Natural killer cell (primary cell): ENCODE data around the gene UBA6. TPM values are rescaled to one million over a fixed set of nuclear protein-coding genes. Genes with fewer than 3 reads are reported as not detected.
A peak's percentile ranks its signal among the peaks of the same experiment; 100 is the strongest.

ENCODE experiments used
- ATAC-seq, 3 donors: fragments of 150-1000 bp in 2 of 3; fragments of 200-7000 bp in 1 of 3; cut with Tn5 transposase; 1 replicate in 1 of 3; 2 replicates in 2 of 3; pipeline ENCODE4 v1.10.0; 2021; ENCODE audit warnings: mild to moderate bottlenecking in 2 of 3, moderate library complexity in 2 of 3
- DNase-seq, 2 donors: peaks; one replicate each; pipeline versions ENCODE4 v3.0.0 to v3.0.0-alpha.2; 2013 to 2021; ENCODE audit warnings: mixed read lengths in 1 of 2
- H3K27ac ChIP-seq: one replicate; pipeline ENCODE4 v1.5.1; 2013; ENCODE audit warnings: mild to moderate bottlenecking, low read length
- H3K27me3 ChIP-seq: one replicate; pipeline ENCODE4 v1.6.1; 2013; ENCODE audit warnings: low read length; ENCODE audit not compliant: control insufficient read depth, insufficient read depth
- H3K36me3 ChIP-seq: one replicate; pipeline ENCODE4 v1.6.1; 2013; ENCODE audit warnings: low read length; ENCODE audit not compliant: control insufficient read depth, insufficient read depth
- H3K4me1 ChIP-seq: one replicate; pipeline ENCODE4 v1.6.1; 2013; ENCODE audit warnings: low read length; ENCODE audit not compliant: control insufficient read depth, insufficient read depth
- H3K4me3 ChIP-seq: one replicate; pipeline ENCODE4 v1.5.1; 2013; ENCODE audit warnings: low read length
- H3K9me3 ChIP-seq: one replicate; pipeline ENCODE4 v1.6.1; 2013; ENCODE audit warnings: low read length; ENCODE audit not compliant: control insufficient read depth, insufficient read depth
- H3K27ac Mint-ChIP-seq, 2 donors: one replicate each; pipeline ENCODE4 v1.8.0; 2022; ENCODE audit warnings: mild to moderate bottlenecking in 2 of 2, mixed read lengths in 2 of 2, moderate library complexity in 1 of 2
- H3K27me3 Mint-ChIP-seq, 2 donors: one replicate each; pipeline ENCODE4 v1.8.0; 2022; ENCODE audit warnings: low read depth in 2 of 2, mixed read lengths in 2 of 2
- H3K36me3 Mint-ChIP-seq: one replicate; pipeline ENCODE4 v1.8.0; 2022; ENCODE audit warnings: mixed read lengths
- H3K4me1 Mint-ChIP-seq, 2 donors: one replicate each; pipeline ENCODE4 v1.8.0; 2022; ENCODE audit warnings: mixed read lengths in 2 of 2
- H3K4me3 Mint-ChIP-seq: one replicate; pipeline ENCODE4 v1.8.0; 2022; ENCODE audit warnings: mild to moderate bottlenecking, moderate library complexity, mixed read lengths
- H3K9me3 Mint-ChIP-seq, 2 donors: one replicate each; pipeline ENCODE4 v1.8.0; 2022; ENCODE audit warnings: mixed read lengths in 2 of 2
- CTCF ChIP-seq: fragments of 200-600 bp; IDR thresholded peaks from one replicate; pipeline ENCODE4 v1.8.0; 2022; ENCODE audit warnings: antibody characterized with exemption
- WGBS: methylation state at CpG from one replicate; pipeline ENCODE4 v1.1.7; 2013; ENCODE audit warnings: missing lambda C conversion rate; ENCODE audit not compliant: insufficient coverage; 5-methylcytosine and 5-hydroxymethylcytosine counted together
- intact Hi-C: fragments of 100-400 bp; cut with micrococcal nuclease; formaldehyde crosslinking; loops from one replicate; pipeline ENCODE4 v1.14.2; 2022
- total RNA-seq, 4 donors: library from RNA; stranded (reverse); fragments of 120-200 nt in 1 of 4; gene quantifications; one replicate each; pipeline versions ENCODE4 v1.2.3 to v1.2.4, GENCODE V29; 2013 to 2022

The UBA6 gene
- total RNA-seq, 3 donors from 2014 or later (not counting 1 experiment from before 2014, with no cell fraction given): 54.3 to 77.7 (median 55.3) TPM

GRCh38 chr4:67581208-67581857 is 119.6 kb downstream of the UBA6 start:
- Mint-ChIP-seq H3K9me3 (no peaks in the 10 kb centered on the region), H3K36me3 (no peaks in the 10 kb centered on the region), H3K27me3 (no peaks in the 10 kb centered on the region), H3K4me1 (peaks cover 20% of the 10 kb centered on the region in 2 donors), H3K27ac (peak overlapping the region; percentile 4 to 72), H3K4me3 (peak overlapping the region; percentile 10)
- H3K4me1 ChIP-seq: peaks cover 7% of the 10 kb centered on the region
- TF ChIP-seq CTCF: no peak
- WGBS: 27% methylated on average over 8 of the region's 8 CpGs
- H3K27me3 ChIP-seq: no peaks in the 10 kb centered on the region
- peak; percentile 48 to 68 (median 63) for ATAC-seq
- H3K36me3 ChIP-seq: peaks cover 18% of the 10 kb centered on the region
- intact Hi-C loops: no loop called here
- peak in 1 of 2 donors; percentile 79 for DNase-seq
- H3K4me3 ChIP-seq: no peak overlapping the region
- H3K9me3 ChIP-seq: no peaks in the 10 kb centered on the region
- peak overlapping the region; percentile 45 for H3K27ac ChIP-seq

- H3K27me3 Mint-ChIP-seq: no peaks in the 10 kb centered on the region
- WGBS: 100% methylated on average over 2 of the region's 3 CpGs
- TF ChIP-seq CTCF: no peak
- ATAC-seq: no peak
- intact Hi-C loops: no loop called here
- peak overlapping the region in 1 of 2 donors; percentile 72 for H3K27ac Mint-ChIP-seq
- Histone ChIP-seq H3K4me1 (peaks cover 7% of the 10 kb centered on the region), H3K27me3 (no peaks in the 10 kb centered on the region), H3K36me3 (peaks cover 16% of the 10 kb centered on the region), H3K4me3 (no peak overlapping the region), H3K9me3 (no peaks in the 10 kb centered on the region), H3K27ac (peak overlapping the region; percentile 45)
- H3K4me3 Mint-ChIP-seq: no peak overlapping the region
- H3K36me3 Mint-ChIP-seq: no peaks in the 10 kb centered on the region
- no peaks in the 10 kb centered on the region for H3K9me3 Mint-ChIP-seq
- DNase-seq: peak in 1 of 2 donors; percentile 20
- peaks cover 27 to 28% of the 10 kb centered on the region in 2 donors for H3K4me1 Mint-ChIP-seq
Measured at GRCh38 chr4:67580577-67580976, 120.4 kb downstream of the UBA6 start.

- Mint-ChIP-seq H3K36me3 (no peaks in the 10 kb centered on the region), H3K27ac (peak overlapping the region; percentile 49 to 67), H3K4me3 (no peak overlapping the region), H3K4me1 (peaks cover 27 to 39% of the 10 kb centered on the region in 2 donors), H3K27me3 (no peaks in the 10 kb centered on the region), H3K9me3 (no peaks in the 10 kb centered on the region)
- H3K4me3 ChIP-seq: no peak overlapping the region
- peaks cover 4% of the 10 kb centered on the region for H3K4me1 ChIP-seq
- H3K9me3 ChIP-seq: no peaks in the 10 kb centered on the region
- DNase-seq: no peak
- no peak for ATAC-seq
- no CpG with 5 or more reads among the region's 1 CpG for WGBS
- peaks cover 11% of the 10 kb centered on the region for H3K36me3 ChIP-seq
- no peak for TF ChIP-seq CTCF
- peak overlapping the region; percentile 13 for H3K27ac ChIP-seq
- no peaks in the 10 kb centered on the region for H3K27me3 ChIP-seq
- intact Hi-C loops: no loop called here
Measured at GRCh38 chr4:67576538-67576937, 124.4 kb downstream of the UBA6 start.

GRCh38 chr4:67576059-67576466 is 124.9 kb downstream of the UBA6 start:
- ATAC-seq (no peak), DNase-seq (no peak)
- TF ChIP-seq CTCF: no peak
- peaks cover 4% of the 10 kb centered on the region for H3K4me1 ChIP-seq
- Mint-ChIP-seq H3K27ac (peak overlapping the region; percentile 49 to 67), H3K27me3 (no peaks in the 10 kb centered on the region), H3K4me3 (peak overlapping the region; percentile 11), H3K36me3 (no peaks in the 10 kb centered on the region), H3K4me1 (peaks cover 22 to 34% of the 10 kb centered on the region in 2 donors), H3K9me3 (no peaks in the 10 kb centered on the region)
- H3K36me3 ChIP-seq: peaks cover 11% of the 10 kb centered on the region
- H3K27ac ChIP-seq: peak overlapping the region; percentile 50
- no peaks in the 10 kb centered on the region for H3K9me3 ChIP-seq
- no peaks in the 10 kb centered on the region for H3K27me3 ChIP-seq
- H3K4me3 ChIP-seq: no peak overlapping the region
- intact Hi-C loops: no loop called here
- 42% methylated on average over 2 of the region's 4 CpGs for WGBS
